Stomach (tissue), 4 donors: Measurements from ENCODE around the gene ABCA7.

ENCODE experiments used
- CTCF ChIP-seq, 7 experiments: fragments of 450-650 bp in 4 of 7; fragments of 200-600 bp in 3 of 7; sonication (generic) in 3 of 7; IDR thresholded peaks; one replicate each; pipeline ENCODE4 v1.5.1; 2016 to 2019; ENCODE audit warnings: antibody characterized with exemption in 7 of 7, control low read depth in 2 of 7, mild to moderate bottlenecking in 1 of 7
- EP300 ChIP-seq: sonication (generic); formaldehyde crosslinking; IDR thresholded peaks from one replicate; pipeline ENCODE4 v1.6.1; 2017; ENCODE audit warnings: antibody characterized with exemption
- POLR2AphosphoS5 ChIP-seq, 3 donors: sonication (generic); formaldehyde crosslinking; IDR thresholded peaks; one replicate each; pipeline ENCODE4 v1.6.1; 2016; ENCODE audit warnings: antibody characterized with exemption in 3 of 3

DNA sequence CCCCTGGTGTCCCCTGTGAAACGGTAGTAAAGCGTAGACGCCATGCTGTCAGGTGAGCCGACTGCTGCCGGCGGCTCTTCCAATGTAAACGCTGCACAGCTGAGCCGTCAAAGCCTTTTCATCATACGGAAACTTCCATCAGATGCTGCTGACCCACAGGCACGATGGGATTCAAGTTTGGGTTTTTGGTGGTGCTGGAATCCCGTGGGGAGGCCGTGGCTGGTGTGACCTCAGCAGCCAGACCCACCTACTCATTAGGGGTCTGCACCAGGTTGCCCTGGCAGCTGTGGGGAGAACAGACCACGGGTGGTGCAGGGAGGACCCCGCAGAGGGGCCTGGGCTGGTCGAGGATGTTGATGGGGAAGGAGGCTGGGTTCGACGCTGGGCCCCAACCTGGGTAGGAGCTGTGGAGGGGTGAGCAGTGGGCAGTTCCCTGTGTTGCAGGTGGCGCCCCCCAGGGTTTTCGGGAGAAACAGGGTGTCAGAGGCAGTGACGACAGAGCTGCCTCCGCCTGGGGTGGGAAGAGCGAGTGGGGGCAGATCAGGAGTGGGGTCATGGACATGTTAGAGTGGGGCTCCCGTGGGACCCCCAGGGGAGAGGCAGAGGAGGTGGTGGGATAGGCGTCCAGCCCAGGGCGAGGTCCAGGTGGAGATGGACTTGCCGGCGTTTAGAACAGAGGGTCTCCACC, 33.1 kb upstream of the ABCA7 start:
- TF ChIP-seq CTCF (IDR thresholded peaks at IDR 0.05) (no peak), EP300 (no peak), POLR2AphosphoS5 (IDR thresholded peaks at IDR 0.05) (no peak)
